ENCODE measurements around the gene ARRB1. TPM values are rescaled to one million over a fixed set of nuclear protein-coding genes. Genes with fewer than 3 reads are reported as not detected.
"Not testable (repeated sequence)": the region's sequence is repeated elsewhere in the genome, so short reads cannot be mapped to it uniquely, and the experiment has no call there.

ARRB1 gene
- total RNA-seq, 1 experiment from 2014 or later, result 24.2 TPM

GRCh38 chr11:75276186-75276585, 75.3 kb downstream of the ARRB1 start (continued):
- TF ChIP-seq POLR2AphosphoS5 (IDR thresholded peaks at IDR 0.05; ENCODE audit: low read depth, low read length) (no peak), POLR2A (IDR thresholded peaks at IDR 0.05; ENCODE audit: borderline replicate concordance, extremely low read depth, insufficient read depth, insufficient read length) (no peak), EGR1 (IDR thresholded peaks at IDR 0.05; ENCODE audit: low read depth) (no peak), RAD21 (IDR thresholded peaks at IDR 0.05; ENCODE audit: low read depth) (no peak), FOSL1 (IDR thresholded peaks at IDR 0.05; ENCODE audit: low read depth) (no peak), TCF7L2 (IDR thresholded peaks at IDR 0.05; ENCODE audit: borderline replicate concordance, extremely low read depth, insufficient read depth, insufficient read length) (no peak), SP1 (IDR thresholded peaks at IDR 0.05; ENCODE audit: low read depth) (no peak), ZFX (IDR thresholded peaks at IDR 0.05) (no peak)

GRCh38 chr11:75275581-75275980, 75.9 kb downstream of the ARRB1 start:
- no peaks in the 10 kb centered on the region for H3K4me1 ChIP-seq (ENCODE audit: control insufficient read depth in 1 of 2, insufficient read depth in 2 of 2, low read length in 2 of 2)
- CTCF ChIA-PET, result no interaction called here
- DNase-seq (ENCODE audit: low read depth, low spot score) (no peak), ATAC-seq (no peak)
- RAD21 ChIA-PET (ENCODE audit: low non-redundant PET in 1 of 2, low total read pairs in 2 of 2, uncharacterized antibody in 2 of 2, unreplicated experiment in 2 of 2), result no interaction called here
- no peak overlapping the region for H3K27ac ChIP-seq (ENCODE audit: low read depth, low read length)
- H3K4me3 ChIP-seq (replicated peaks in 1 of 2; ENCODE audit: low read depth in 1 of 2, low read length in 2 of 2), result no peak overlapping the region
- no peak overlapping the region for H3K9ac ChIP-seq (ENCODE audit: low read length)
- intact Hi-C loops (cut with micrococcal nuclease), result no loop called here
- no peak overlapping the region for H3K4me2 ChIP-seq (ENCODE audit: low read length)
- no TSS peak for BruUV-seq (replicated peaks)
- POLR2A ChIA-PET, result no interaction called here
- no peaks in the 10 kb centered on the region for H3K79me2 ChIP-seq (ENCODE audit: insufficient read depth, low read length)
- TF ChIP-seq ZBTB33 (IDR thresholded peaks at IDR 0.05; ENCODE audit: extremely low read depth, insufficient replicate concordance, low read length), result no peak
- TF ChIP-seq SIN3A (IDR thresholded peaks at IDR 0.05; ENCODE audit: low read depth), result no peak
- no peaks in the 10 kb centered on the region for H4K20me1 ChIP-seq (ENCODE audit: insufficient read depth)
- no peaks in the 10 kb centered on the region for H3K27me3 ChIP-seq (ENCODE audit: insufficient read depth, low read length)
- no peaks in the 10 kb centered on the region for H3K9me2 ChIP-seq (ENCODE audit: insufficient read depth)
- H3K36me3 ChIP-seq (ENCODE audit: control insufficient read depth in 1 of 2, insufficient read depth in 2 of 2, low read length in 2 of 2), result peaks cover 0 to 7% of the 10 kb centered on the region in 2 experiments; a peak in 2 of 4 replicates
- H3K9me3 ChIP-seq (ENCODE audit: control insufficient read depth in 1 of 2, insufficient read depth in 1 of 2, low read depth in 1 of 2, low read length in 2 of 2), result no peaks in the 10 kb centered on the region
- H2AFZ ChIP-seq (ENCODE audit: low read depth, low read length, poor library complexity, severe bottlenecking), result no peak overlapping the region

DNA sequence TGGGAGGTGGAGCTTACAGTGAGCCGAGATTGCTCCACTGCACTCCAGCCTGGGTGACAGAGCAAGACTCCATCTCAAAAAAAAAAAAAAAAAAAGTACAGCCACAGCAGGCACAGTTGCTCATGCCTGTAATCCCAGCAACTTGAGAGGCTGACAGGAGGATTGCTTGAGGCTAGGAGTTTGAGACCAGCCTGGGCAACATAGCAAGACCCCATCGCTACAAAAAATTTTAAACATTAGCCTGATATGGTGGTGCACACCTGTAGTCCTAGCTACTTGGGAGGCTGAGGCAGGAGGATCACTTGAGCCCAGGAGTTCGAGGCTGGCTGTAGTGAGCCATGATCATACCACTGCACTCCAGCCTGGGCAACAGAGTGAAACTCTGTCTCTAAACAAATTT, 76.7 kb downstream of the ARRB1 start:
- H3K9ac ChIP-seq (ENCODE audit: low read length); H3K4me1 ChIP-seq (ENCODE audit: control insufficient read depth in 1 of 2, insufficient read depth in 2 of 2, low read length in 2 of 2); BruUV-seq (replicated peaks); CTCF ChIA-PET; H3K27ac ChIP-seq (ENCODE audit: low read depth, low read length); ATAC-seq; H3K79me2 ChIP-seq (ENCODE audit: insufficient read depth, low read length); H3K9me3 ChIP-seq (ENCODE audit: control insufficient read depth in 1 of 2, insufficient read depth in 1 of 2, low read depth in 1 of 2, low read length in 2 of 2); RAD21 ChIA-PET (ENCODE audit: low non-redundant PET in 1 of 2, low total read pairs in 2 of 2, uncharacterized antibody in 2 of 2, unreplicated experiment in 2 of 2); H3K27me3 ChIP-seq (ENCODE audit: insufficient read depth, low read length); H4K20me1 ChIP-seq (ENCODE audit: insufficient read depth); H3K4me3 ChIP-seq (replicated peaks in 1 of 2; ENCODE audit: low read depth in 1 of 2, low read length in 2 of 2); DNase-seq (ENCODE audit: low read depth, low spot score); H3K9me2 ChIP-seq (ENCODE audit: insufficient read depth); intact Hi-C loops (cut with micrococcal nuclease); POLR2A ChIA-PET; H2AFZ ChIP-seq (ENCODE audit: low read depth, low read length, poor library complexity, severe bottlenecking); H3K36me3 ChIP-seq (ENCODE audit: control insufficient read depth in 1 of 2, insufficient read depth in 2 of 2, low read length in 2 of 2); H3K4me2 ChIP-seq (ENCODE audit: low read length): not testable (repeated sequence)
